Stimulated activated CD8-positive, alpha-beta memory T cell treated with anti-CD3 and anti-CD28 coated beads, Interleukin-4, amount 100 ng/mL, for 1 hour (primary cell): ENCODE measurements around the gene UGP2.
"Not testable (repeated sequence)": the region's sequence is repeated elsewhere in the genome, so short reads cannot be mapped to it uniquely, and the experiment has no call there.

Experiments
- DNase-seq, 2 donors: peaks; one replicate each; pipeline ENCODE4 v3.0.0-alpha.2; 2020; ENCODE audit warnings: low read depth in 2 of 2, low spot score in 1 of 2

UGP2 gene

DNA sequence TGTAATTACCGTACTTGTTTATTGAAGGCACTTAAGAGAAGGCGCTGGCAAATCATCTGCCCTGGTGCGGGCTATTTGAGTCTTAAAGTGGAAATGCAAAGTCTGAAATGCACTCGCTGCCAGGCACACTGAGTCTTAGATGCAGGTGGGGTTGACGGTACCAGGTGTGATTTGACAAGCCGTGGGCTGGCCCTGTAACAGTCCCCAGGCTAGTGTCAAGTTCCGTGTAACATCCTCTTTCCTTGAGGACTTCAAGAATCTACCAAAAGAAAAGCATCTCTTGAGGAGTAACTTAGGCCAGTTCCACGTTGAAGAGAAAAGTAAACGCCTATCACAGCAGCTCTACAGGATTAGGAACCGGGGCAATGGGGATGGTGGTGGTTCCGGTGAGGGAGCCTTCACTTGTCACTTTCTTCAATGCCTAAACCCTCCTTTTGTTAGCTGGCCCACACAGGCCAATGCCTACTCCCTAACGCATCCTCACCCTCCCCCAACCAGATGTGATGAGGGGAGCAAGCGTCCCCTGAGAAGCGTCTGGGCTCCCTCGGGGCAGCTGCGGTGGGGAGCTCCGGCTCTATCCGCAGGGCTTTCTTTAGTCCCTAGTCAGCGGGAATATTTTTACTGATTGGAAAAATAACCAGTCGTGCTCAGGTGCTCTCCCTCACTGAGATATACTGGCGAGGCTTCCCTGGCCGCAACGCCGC lies 1.5 kb upstream of the UGP2 start:
- no peak for DNase-seq

- peak; percentile 90 to 94 for DNase-seq
Measured at GRCh38 chr2:63840785-63841253, 877 bp upstream of the UGP2 start.

DNA sequence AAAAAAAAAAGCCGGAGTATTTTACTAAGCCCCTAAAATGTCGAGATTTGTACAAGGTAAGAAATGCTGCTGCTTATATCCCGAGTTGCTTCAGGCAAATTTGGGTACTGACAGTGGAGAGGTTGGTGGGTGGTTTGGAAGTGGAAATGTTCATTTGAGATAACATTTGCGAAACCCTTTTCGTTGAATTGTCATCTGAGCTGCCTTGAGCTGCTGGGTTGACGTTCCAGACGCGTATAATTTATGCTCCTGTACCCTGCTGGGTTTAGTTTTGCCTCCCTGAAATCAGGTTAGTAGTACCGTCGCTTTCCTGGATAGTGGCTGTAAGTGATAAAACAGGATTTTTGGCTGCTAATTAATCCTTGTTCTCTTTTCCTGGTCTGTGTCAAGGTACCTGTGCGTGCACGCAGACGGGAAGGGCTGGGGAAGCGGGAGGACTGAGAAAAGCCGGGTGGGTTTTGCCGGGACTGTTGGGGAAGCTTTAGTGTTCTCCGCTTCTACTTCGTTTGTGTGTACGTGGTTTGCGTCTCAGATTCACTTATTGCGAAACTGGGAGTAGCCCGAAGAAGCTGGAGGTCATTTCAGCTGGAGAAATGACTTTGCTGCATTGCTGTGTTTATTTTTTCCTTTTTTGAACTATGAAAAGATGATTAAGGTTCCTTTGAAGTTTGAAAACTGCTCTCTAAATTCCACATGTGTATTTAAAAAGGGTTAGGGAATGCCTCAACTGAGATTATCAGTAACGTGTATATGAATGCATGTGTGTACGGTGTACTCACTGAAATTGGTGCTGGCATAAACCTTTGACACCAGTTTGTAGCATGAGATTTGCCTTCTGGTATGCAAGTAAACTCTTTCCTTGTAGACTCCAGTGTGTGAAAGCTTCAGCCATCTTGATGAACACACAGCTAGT lies 709 bp downstream of the UGP2 start:
- DNase-seq, result no peak

DNA sequence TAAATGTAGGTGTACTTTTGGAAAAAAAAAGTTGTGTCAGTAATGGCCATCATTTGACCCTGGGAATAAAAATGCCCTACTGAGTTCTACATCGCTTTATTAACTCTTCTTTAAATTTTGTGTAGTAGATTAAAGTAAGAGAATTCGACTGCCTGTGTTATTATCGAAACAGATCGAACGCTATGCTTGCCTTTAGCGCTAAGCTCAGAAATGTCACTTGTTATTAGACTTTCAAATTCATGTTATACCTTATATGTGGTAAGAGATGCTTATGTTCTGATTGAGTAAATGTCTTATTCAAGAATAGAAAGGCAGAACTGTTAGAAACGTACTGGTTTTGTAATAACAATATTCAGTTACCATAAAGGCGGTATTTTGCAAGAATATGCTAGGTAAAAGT lies 1.4 kb downstream of the UGP2 start:
- DNase-seq, result no peak

DNA sequence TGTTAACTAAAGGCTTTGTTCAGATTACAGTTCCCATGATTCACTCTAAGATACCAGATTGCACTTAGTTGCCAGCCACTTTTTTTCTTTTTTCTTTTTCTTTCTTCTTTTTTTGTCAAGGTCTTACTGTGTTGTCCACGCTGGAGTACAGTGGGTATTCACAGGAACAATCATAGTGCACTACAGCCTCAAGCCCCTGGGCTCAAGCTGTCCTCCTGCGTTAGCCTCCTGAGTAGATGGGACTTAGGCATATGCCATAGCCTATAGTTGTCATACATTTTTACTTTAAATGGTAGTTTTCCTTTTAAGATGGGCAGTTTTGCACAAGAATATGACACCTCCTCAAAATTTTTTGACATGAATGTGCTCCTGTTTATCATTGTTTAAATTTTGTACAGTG lies 2.1 kb downstream of the UGP2 start:
- DNase-seq, result no peak

- no peak for DNase-seq
Measured at GRCh38 chr2:63844616-63845015, 2.9 kb downstream of the UGP2 start.

DNA sequence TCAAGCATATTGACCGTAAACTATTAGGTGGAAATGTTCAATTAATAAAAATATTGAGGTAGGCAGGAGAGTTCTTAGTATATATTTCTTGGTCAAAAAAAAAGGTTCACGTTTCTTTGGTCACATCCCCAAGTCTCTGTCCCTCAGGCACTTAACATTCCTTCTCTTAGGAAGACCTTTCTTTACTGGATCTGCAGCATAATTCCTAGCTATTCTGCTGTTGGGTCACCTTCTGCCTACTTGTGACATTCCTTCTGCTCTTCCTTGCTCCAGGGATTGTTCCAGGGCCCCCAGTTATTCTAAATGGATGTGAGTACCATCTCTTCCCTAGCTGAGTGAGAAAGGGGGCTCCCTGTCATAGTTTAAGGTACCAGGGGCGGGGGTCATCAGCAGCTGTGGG lies 4.2 kb downstream of the UGP2 start:
- no peak for DNase-seq

DNA sequence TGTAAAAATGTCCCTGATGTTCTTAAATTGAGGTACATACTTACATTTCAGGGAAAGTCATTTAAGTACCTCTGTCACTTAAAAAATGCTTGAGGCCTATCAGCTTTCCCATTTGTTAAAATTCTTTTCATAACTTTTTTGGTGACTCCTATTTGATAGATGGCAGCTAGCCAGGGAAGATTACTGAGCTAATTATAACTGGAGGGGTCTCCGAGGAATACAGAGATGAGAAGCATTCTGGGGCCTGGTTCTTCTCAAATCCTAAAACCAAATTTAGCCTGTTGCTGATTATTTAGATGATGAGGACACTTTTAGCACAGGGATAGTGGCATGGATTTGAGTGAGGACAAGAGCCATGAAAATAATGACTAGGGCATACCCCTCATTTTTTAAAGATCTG lies 4.8 kb downstream of the UGP2 start:
- DNase-seq, result no peak

DNA sequence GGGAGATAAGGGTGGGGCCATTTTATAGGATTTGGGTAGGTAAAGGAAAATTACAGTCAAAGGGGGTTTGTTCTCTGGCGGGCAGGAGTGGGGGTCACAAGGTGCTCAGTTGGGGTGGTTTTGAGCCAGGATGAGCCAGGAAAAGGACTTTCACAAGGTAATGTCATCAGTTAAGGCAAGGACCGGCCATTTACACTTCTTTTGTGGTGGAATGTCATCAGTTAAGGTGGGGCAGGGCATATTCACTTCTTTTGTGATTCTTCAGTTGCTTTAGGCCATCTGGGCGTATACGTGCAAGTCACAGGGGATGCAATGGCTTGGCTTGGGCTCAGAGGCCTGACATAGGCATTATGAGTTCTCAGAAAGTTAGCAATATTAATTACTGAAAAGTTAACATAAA lies 5.9 kb downstream of the UGP2 start:
- DNase-seq, result not testable (repeated sequence)

DNA sequence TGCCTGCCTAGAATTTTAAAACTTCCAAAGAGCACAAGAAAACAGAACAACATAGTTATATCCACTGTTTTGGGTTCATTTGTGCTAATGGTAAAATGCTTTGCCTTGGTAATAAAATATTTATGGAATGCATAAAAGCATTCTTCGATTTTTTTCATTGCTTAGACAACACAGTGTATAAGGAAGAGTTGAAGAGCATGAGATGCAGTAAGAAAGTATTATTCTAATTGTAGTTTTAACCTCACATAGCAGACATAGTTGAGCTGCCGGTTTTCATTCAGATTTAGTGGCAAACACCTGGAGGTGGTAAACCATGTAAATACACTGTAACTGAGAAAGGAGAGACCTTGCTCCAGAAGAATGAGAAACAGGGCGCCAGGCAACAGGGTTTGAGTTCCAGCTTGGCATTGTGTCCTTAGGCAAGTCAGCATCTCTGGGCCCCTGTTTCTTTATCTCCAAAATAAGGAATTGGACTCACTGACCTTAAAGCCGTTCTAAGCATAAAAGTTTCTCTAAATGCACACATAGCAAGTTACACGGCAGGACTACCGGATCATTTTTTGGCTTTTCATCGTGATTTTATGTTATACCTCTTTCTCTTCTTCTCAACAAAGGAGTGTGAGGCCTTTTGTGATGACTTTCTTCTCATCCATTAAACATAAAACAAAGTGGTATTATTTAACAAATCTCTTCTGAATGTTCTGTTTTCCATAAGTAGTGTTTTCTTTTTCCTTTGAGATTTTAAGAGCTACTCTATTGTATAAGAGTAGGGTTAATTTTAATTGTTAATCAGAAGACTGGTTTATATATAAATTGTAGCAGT lies 7.9 kb downstream of the UGP2 start:
- no peak for DNase-seq

- DNase-seq, result no peak
Measured at GRCh38 chr2:63850204-63850571, 8.5 kb downstream of the UGP2 start.

DNA sequence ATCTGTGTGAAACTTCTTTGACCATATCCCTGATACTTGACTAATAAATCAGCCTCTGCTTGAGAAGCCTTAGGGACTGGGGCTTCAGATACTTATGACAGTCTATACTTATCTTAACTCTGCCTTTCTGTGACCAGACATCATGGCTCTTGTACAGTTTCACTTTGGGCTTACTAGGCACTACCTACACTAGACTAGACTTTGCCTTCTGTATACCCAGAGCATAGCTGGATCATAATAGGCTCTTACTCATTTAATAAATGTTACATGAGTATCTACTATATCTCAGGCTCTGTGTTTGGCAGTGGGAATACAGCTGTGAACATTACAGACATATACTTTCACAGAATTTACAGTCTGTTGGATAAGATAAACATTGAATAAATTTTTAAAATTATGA lies 9.0 kb downstream of the UGP2 start:
- DNase-seq, result no peak

GRCh38 chr2:63851691-63852311 lies 10.1 kb downstream of the UGP2 start:
- DNase-seq, result no peak

DNA sequence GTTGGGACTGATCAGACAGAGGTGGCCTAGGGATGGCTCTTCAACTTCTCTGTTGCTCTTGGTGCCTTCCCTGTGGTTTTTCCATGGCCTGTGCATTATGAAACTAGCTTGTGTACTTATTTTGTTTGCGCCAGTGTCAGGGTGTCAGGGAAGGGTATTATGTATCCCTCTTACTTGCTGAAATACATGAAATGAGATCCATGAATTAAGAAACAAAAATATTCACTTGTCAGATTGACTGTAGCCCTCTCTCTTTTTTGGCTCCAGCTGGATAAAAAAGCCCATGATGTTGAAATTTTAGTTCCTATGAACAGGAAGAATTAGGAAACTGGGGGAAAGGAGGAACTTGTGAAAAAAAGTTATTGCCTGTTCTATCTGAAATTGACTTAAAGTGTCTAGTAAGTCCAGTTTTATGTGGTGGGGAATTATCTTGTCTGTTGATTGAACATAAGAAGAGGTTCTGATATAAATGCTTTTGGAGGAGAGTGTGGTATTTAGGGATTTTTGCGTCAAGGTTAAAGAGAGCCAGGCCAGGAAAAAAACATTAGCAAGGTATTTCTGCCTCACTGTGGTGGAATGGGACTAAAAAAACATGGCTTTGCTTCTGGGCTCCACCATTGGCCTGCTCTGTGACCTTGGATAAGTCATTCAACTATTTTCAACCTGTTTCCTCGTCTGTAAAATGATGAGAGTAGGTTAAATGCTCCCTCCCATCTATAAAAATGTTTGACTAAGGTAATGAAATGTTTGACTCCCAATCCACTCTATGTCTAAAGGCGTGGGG lies 12.0 kb downstream of the UGP2 start:
- no peak for DNase-seq

GRCh38 chr2:63855418-63856302 lies 14.0 kb downstream of the UGP2 start:
- DNase-seq, result no peak

GRCh38 chr2:63856303-63856603 lies 14.6 kb downstream of the UGP2 start:
- DNase-seq, result no peak

DNA sequence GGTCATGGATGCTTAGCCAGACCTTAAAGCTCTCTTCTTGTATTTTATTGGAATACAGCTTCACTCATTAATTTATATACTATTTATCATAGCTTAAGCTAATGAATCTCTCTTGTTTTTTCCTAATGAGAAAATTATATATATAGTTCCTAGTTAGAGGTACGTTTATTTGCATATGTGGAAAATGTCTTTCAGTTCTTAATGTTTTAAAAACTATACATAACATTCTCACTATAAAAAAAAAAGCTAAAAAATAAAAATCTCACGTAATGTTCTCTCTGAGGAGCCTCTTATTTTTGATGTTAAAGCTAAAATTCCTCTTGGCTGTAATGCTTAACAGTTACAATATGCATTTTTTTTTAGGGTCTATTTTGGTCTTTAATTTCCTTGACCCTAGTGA lies 16.6 kb downstream of the UGP2 start:
- no peak for DNase-seq

DNA sequence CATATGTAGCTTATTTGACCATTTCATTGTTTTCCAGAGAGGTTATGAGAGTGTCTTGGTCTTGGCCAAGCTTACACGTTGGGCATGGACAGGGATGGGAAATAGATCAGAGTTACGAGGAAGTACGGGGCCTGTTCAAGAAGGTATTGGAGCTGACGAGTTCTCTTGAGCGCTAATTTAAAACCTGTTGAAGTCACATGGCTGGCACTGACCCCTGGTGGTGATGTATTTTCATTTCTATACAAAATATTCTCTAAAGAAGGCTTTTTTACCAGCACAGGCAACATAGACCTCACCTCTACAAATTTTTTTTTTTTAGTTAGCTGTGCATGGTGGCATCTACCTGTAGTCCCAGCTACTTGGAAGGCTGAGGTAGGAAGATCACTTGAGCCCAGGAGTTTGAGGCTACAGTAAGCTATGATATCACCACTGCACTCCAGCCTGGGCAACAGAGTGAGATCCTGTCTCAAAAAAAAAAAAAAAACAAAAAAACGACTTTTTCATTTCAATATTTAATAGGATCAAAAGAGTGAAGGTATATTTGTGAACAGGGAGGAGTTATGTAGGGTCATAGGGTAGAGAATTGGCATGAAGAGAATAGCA lies 19.6 kb downstream of the UGP2 start:
- peak in 1 of 2 donors; percentile 25 for DNase-seq

GRCh38 chr2:63862806-63863205 lies 21.1 kb downstream of the UGP2 start:
- no peak for DNase-seq
